Activated CD4-positive, alpha-beta memory T cell treated with anti-CD3 and anti-CD28 coated beads, Interleukin-2, amount 10 ng/mL, durations not matched to agents 7 days and 5 days (primary cell): ENCODE measurements around the gene GID8. TPM values are rescaled to one million over a fixed set of nuclear protein-coding genes. Genes with fewer than 3 reads are reported as not detected.

Experiments used
- CTCF ChIA-PET: fragments of 350-600 bp; sonication (Branson Sonifier 250); formaldehyde crosslinking; loops from one replicate; lab custom pipeline; 2021; ENCODE audit warnings: antibody characterized with exemption, inconsistent platforms; lab: Charles Lee
- POLR2A ChIA-PET: fragments of 350-600 bp; sonication (Branson Sonifier 250); formaldehyde crosslinking; loops from one replicate; lab custom pipeline; 2021; ENCODE audit warnings: antibody characterized with exemption; lab: Charles Lee
- DNase-seq: peaks from one replicate; pipeline ENCODE4 v3.0.0-alpha.2; 2020
- H3K27ac Mint-ChIP-seq: one replicate; pipeline ENCODE4 v1.8.0; 2021; ENCODE audit warnings: mild to moderate bottlenecking, mixed read lengths
- H3K27me3 Mint-ChIP-seq: one replicate; pipeline ENCODE4 v1.8.0; 2021; ENCODE audit warnings: mixed read lengths
- H3K36me3 Mint-ChIP-seq: one replicate; pipeline ENCODE4 v1.8.0; 2021; ENCODE audit warnings: low read depth, mixed read lengths
- H3K4me1 Mint-ChIP-seq: one replicate; pipeline ENCODE4 v1.8.0; 2021; ENCODE audit warnings: mixed read lengths
- H3K4me3 Mint-ChIP-seq: one replicate; pipeline ENCODE4 v1.8.0; 2021; ENCODE audit warnings: mild to moderate bottlenecking, mixed read lengths
- H3K9me3 Mint-ChIP-seq: one replicate; pipeline ENCODE4 v1.8.0; 2021; ENCODE audit warnings: mixed read lengths
- total RNA-seq, 2 experiments: library from RNA; stranded (reverse); gene quantifications; one replicate each; pipeline ENCODE4 v1.2.3, GENCODE V29; 2021

The GID8 gene
- total RNA-seq, 2 experiments from 2014 or later: 31.9 to 32.8 TPM

GRCh38 chr20:62995481-62995880 is 57.5 kb downstream of the GID8 start:
- no peak for DNase-seq
- Mint-ChIP-seq H3K4me3 (no peak overlapping the region), H3K9me3 (no peaks in the 10 kb centered on the region), H3K4me1 (peaks cover 7% of the 10 kb centered on the region), H3K36me3 (no peaks in the 10 kb centered on the region), H3K27ac (no peak overlapping the region), H3K27me3 (peaks cover 45% of the 10 kb centered on the region)
- CTCF ChIA-PET: no interaction called here
- POLR2A ChIA-PET: no interaction called here

- Mint-ChIP-seq H3K4me3 (no peak overlapping the region), H3K9me3 (no peaks in the 10 kb centered on the region), H3K36me3 (no peaks in the 10 kb centered on the region), H3K27ac (no peak overlapping the region), H3K27me3 (peaks cover 47% of the 10 kb centered on the region), H3K4me1 (peaks cover 7% of the 10 kb centered on the region)
- no peak for DNase-seq
- ChIA-PET CTCF (no interaction called here), POLR2A (no interaction called here)
Observed at GRCh38 chr20:62995898-62996595, 58.1 kb downstream of the GID8 start.

DNA sequence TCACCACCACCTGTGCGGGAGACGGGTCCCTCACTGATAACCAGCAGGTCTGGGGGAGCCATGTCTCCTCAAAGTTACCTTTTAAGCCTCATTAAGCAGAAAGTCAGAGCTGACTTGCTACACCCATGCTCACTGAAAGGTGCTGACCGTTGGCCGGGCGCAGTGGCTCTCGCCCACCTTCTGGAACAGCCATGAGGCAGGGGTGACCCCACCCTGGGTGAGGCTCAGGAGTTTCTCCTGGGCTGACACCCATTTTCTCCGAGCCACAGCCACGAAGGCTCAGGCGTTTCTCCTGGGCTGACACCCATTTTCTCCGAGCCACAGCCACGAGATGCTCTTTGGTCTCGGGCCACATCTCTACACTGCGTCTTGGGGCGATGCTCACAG is 58.6 kb downstream of the GID8 start:
- Mint-ChIP-seq H3K27ac (no peak overlapping the region), H3K36me3 (no peaks in the 10 kb centered on the region), H3K4me3 (no peak overlapping the region), H3K4me1 (peaks cover 7% of the 10 kb centered on the region), H3K27me3 (peaks cover 48% of the 10 kb centered on the region), H3K9me3 (no peaks in the 10 kb centered on the region)
- ChIA-PET CTCF (no interaction called here), POLR2A (no interaction called here)
- DNase-seq: no peak

DNA sequence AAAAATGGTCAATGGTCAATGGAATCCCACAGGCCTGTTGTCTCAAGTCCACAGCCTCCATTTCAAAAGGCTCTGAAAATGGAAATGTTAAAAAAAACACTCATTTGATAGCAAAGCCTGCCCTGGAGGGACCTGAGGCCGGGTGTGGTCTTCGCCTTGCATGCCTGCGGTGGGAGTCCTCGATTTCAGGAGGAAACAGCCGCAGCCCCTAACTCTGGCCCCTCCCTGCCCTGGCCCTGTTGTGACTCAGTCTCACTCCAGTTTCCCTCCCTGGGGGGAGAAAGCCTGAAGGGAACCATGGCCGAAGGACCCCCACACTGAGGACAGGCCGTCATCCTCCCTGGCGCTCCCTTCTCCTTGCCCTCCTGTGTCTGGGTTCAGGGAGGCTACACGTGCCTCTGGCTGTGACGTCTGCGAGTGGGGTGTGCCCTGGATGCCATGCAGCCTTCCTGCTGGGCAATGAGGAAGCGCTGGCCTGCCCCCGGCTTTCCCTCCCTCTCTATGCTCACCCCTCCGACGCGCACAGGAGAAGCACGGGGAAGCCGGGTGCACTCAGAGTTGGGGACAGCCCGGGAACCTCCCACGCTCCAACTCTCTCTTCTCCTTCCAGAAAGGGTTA is 59.6 kb downstream of the GID8 start:
- H3K4me1 Mint-ChIP-seq: peaks cover 7% of the 10 kb centered on the region
- H3K36me3 Mint-ChIP-seq: no peaks in the 10 kb centered on the region
- H3K9me3 Mint-ChIP-seq: no peaks in the 10 kb centered on the region
- no peak overlapping the region for H3K27ac Mint-ChIP-seq
- ChIA-PET POLR2A (no interaction called here), CTCF (no interaction called here)
- H3K4me3 Mint-ChIP-seq: no peak overlapping the region
- peaks cover 51% of the 10 kb centered on the region for H3K27me3 Mint-ChIP-seq
- DNase-seq: no peak

Other genes with a start within 250 kb of the GID8 start
- not detected for gene NTSR1, start 229.3 kb upstream of the GID8 start, total RNA-seq
- gene MRGBP, start 141.7 kb upstream of the GID8 start, total RNA-seq: 10 to 100 TPM; 14.9 to 15.8 TPM
- gene OGFR, start 133.3 kb upstream of the GID8 start, total RNA-seq: 10 to 100 TPM; 71.1 to 73.4 TPM
- not detected for gene COL9A3, start 121.1 kb upstream of the GID8 start, total RNA-seq
- gene TCFL5, start 76.3 kb upstream of the GID8 start, total RNA-seq: 1 to 10 TPM; 6.0 to 6.2 TPM
- gene DIDO1, start 11.6 kb upstream of the GID8 start, total RNA-seq: 10 to 100 TPM; 62.2 to 66.2 TPM
- 1 to 10 TPM; 4.7 to 5.8 TPM for gene SLC17A9, start 14.6 kb downstream of the GID8 start, total RNA-seq
- gene BHLHE23, start 68.8 kb downstream of the GID8 start, total RNA-seq: not detected